HG03558 (cell line): ENCODE results near the gene ZNF83.
"Not testable (repeated sequence)": the region's sequence is repeated elsewhere in the genome, so short reads cannot be mapped to it uniquely, and the experiment has no call there.

ENCODE experiments used
- ATAC-seq: cut with Tn5 transposase; IDR thresholded peaks from one replicate; pipeline ENCODE4 v1.9.1; 2021; ENCODE audit warnings: moderate number of reproducible peaks; ENCODE audit not compliant: unreplicated experiment; ENCODE audit errors: extremely low read depth

The ZNF83 gene

GRCh38 chr19:52584736-52585440, 53.3 kb downstream of the ZNF83 start:
- ATAC-seq, result no peak

GRCh38 chr19:52570000-52570861, 67.9 kb downstream of the ZNF83 start, which contains the start of gene ZNF701:
TSS of gene ZNF701 (plus strand) at chr19:52570287. CDS start at chr19:52574148, 3,861 bp downstream.
- peak; percentile 86 for ATAC-seq

- not testable (repeated sequence) for ATAC-seq
These were observed 68.5 kb downstream of the ZNF83 start for GRCh38 chr19:52569638-52569999.

- ATAC-seq, result no peak
These were observed 70.2 kb downstream of the ZNF83 start for GRCh38 chr19:52567921-52568320.

- no peak for ATAC-seq
These were observed 71.6 kb downstream of the ZNF83 start for GRCh38 chr19:52566588-52566987.

GRCh38 chr19:52566121-52566520, 72.0 kb downstream of the ZNF83 start:
- no peak for ATAC-seq
